ENCODE measurements around the gene LYRM1. TPM values are rescaled to one million over a fixed set of nuclear protein-coding genes. Genes with fewer than 3 reads are reported as not detected.

Gene LYRM1
- total RNA-seq, 2 donors from 2014 or later = 13.1 to 16.8 TPM

- 0% methylated on average over 4 to 15 of the region's 23 CpGs for WGBS, 2 experiments (ENCODE audit: insufficient coverage in 1 of 2, insufficient read length in 1 of 2)
- no peak for DNase-seq
- Histone ChIP-seq H3K9ac (ENCODE audit: extremely low read depth, low read length, poor library complexity, severe bottlenecking) (peak overlapping the region; percentile 51), H3K4me3 (ENCODE audit: low read length) (peak overlapping the region; percentile 90), H3K27me3 (ENCODE audit: control insufficient read depth, insufficient read depth, low read length, poor library complexity, severe bottlenecking) (no peaks in the 10 kb centered on the region), H3K27ac (ENCODE audit: low read depth, low read length) (no peak overlapping the region), H3K4me1 (ENCODE audit: control insufficient read depth, insufficient read depth, low read length) (peaks cover 5% of the 10 kb centered on the region), H3K36me3 (ENCODE audit: control insufficient read depth, insufficient read depth, low read length) (peaks cover 28% of the 10 kb centered on the region), H3K9me3 (ENCODE audit: control insufficient read depth, low read length) (no peaks in the 10 kb centered on the region)
- Mint-ChIP-seq H3K9me3 (no peaks in the 10 kb centered on the region), H3K27me3 (ENCODE audit: insufficient read depth) (no peaks in the 10 kb centered on the region), H3K4me3 (peak overlapping the region; percentile 78), H3K4me1 (peaks cover 30% of the 10 kb centered on the region), H3K36me3 (ENCODE audit: low read depth) (peaks cover 27% of the 10 kb centered on the region), H3K27ac (peak overlapping the region; percentile 97)
- TF ChIP-seq CTCF (conservative IDR thresholded peaks at IDR 0.05) = no peak
Observed at GRCh38 chr16:20899477-20900298, 883 bp upstream of the LYRM1 start.

- Mint-ChIP-seq H3K27ac (peak overlapping the region; percentile 97), H3K4me3 (peak overlapping the region; percentile 78), H3K4me1 (peaks cover 34% of the 10 kb centered on the region), H3K36me3 (ENCODE audit: low read depth) (peaks cover 18% of the 10 kb centered on the region), H3K9me3 (no peaks in the 10 kb centered on the region), H3K27me3 (ENCODE audit: insufficient read depth) (no peaks in the 10 kb centered on the region)
- no peak for DNase-seq
- TF ChIP-seq CTCF (conservative IDR thresholded peaks at IDR 0.05) = no peak
- H3K27ac ChIP-seq (ENCODE audit: low read depth, low read length) = peak overlapping the region; percentile 97
- H3K9ac ChIP-seq (ENCODE audit: extremely low read depth, low read length, poor library complexity, severe bottlenecking) = peak overlapping the region; percentile 72
- H3K27me3 ChIP-seq (ENCODE audit: control insufficient read depth, insufficient read depth, low read length, poor library complexity, severe bottlenecking) = no peaks in the 10 kb centered on the region
- H3K36me3 ChIP-seq (ENCODE audit: control insufficient read depth, insufficient read depth, low read length) = peaks cover 17% of the 10 kb centered on the region
- H3K4me3 ChIP-seq (ENCODE audit: low read length) = peak overlapping the region; percentile 86
- no peaks in the 10 kb centered on the region for H3K9me3 ChIP-seq (ENCODE audit: control insufficient read depth, low read length)
- whole genome bisulfite sequencing, 2 experiments (ENCODE audit: insufficient coverage in 1 of 2, insufficient read length in 1 of 2) = 0% methylated on average over 9 to 20 of the region's 20 CpGs
- peaks cover 5% of the 10 kb centered on the region for H3K4me1 ChIP-seq (ENCODE audit: control insufficient read depth, insufficient read depth, low read length)
Observed at GRCh38 chr16:20901068-20901435, 481 bp downstream of the LYRM1 start.

- H3K27me3 ChIP-seq (ENCODE audit: control insufficient read depth, insufficient read depth, low read length, poor library complexity, severe bottlenecking) = no peaks in the 10 kb centered on the region
- H3K9me3 ChIP-seq (ENCODE audit: control insufficient read depth, low read length) = no peaks in the 10 kb centered on the region
- Mint-ChIP-seq H3K27me3 (ENCODE audit: insufficient read depth) (no peaks in the 10 kb centered on the region), H3K4me3 (peak overlapping the region; percentile 78), H3K36me3 (ENCODE audit: low read depth) (peaks cover 17% of the 10 kb centered on the region), H3K4me1 (peaks cover 34% of the 10 kb centered on the region), H3K27ac (peak overlapping the region; percentile 97), H3K9me3 (no peaks in the 10 kb centered on the region)
- peaks cover 5% of the 10 kb centered on the region for H3K4me1 ChIP-seq (ENCODE audit: control insufficient read depth, insufficient read depth, low read length)
- H3K27ac ChIP-seq (ENCODE audit: low read depth, low read length) = peak overlapping the region; percentile 97
- H3K4me3 ChIP-seq (ENCODE audit: low read length) = peak overlapping the region; percentile 86
- no peak for TF ChIP-seq CTCF (conservative IDR thresholded peaks at IDR 0.05)
- H3K9ac ChIP-seq (ENCODE audit: extremely low read depth, low read length, poor library complexity, severe bottlenecking) = peak overlapping the region; percentile 72
- H3K36me3 ChIP-seq (ENCODE audit: control insufficient read depth, insufficient read depth, low read length) = peaks cover 12% of the 10 kb centered on the region
- DNase-seq = peak; percentile 75
- 54 to 66% methylated on average over 11 to 27 of the region's 27 CpGs for WGBS, 2 experiments (ENCODE audit: insufficient coverage in 1 of 2, insufficient read length in 1 of 2)
Observed at GRCh38 chr16:20901436-20902112, 1.0 kb downstream of the LYRM1 start.

Data from endodermal cell (in vitro differentiated cells).